HG03060 (cell line): ENCODE measurements around the gene OR10G7.

Source experiments
- ATAC-seq: cut with Tn5 transposase; IDR thresholded peaks from one replicate; pipeline ENCODE4 v1.9.1; 2021; ENCODE audit warnings: low read depth, moderate number of reproducible peaks; ENCODE audit not compliant: unreplicated experiment

Gene OR10G7, protein sequence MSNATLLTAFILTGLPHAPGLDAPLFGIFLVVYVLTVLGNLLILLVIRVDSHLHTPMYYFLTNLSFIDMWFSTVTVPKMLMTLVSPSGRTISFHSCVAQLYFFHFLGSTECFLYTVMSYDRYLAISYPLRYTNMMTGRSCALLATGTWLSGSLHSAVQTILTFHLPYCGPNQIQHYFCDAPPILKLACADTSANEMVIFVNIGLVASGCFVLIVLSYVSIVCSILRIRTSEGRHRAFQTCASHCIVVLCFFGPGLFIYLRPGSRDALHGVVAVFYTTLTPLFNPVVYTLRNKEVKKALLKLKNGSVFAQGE

GRCh38 chr11:124041254-124041653 is at the start of gene OR10G7:
OR10G7 (minus strand) TSS chr11:124041325; CDS start chr11:124039001, 2,324 bp downstream.
- ATAC-seq, result no peak

- no peak for ATAC-seq
These were observed 45.1 kb upstream of the OR10G7 start for GRCh38 chr11:124085997-124086846.

- ATAC-seq, result no peak
These were observed 44.5 kb upstream of the OR10G7 start for GRCh38 chr11:124085583-124085982.

GRCh38 chr11:124082371-124082770 is 41.2 kb upstream of the OR10G7 start:
- ATAC-seq, result no peak

DNA sequence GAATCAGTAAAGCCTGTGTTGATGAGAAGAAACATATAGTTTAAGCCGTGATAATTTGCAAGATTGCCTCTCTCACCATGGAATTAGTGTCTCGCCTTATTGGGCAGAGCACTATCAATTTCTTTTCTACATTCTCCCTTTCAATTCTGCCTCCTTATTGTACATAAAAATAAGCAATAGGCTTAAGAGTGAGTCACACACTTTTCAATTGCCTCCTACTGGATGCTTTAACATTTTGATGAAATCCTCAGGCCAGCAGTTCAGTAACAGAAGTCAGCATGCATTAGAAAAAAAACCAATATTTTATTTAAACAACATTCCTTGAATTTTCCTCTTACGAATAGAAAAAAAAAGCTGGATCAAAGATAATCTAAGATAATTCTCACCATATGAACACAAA is 40.4 kb upstream of the OR10G7 start:
- no peak for ATAC-seq

- ATAC-seq, result no peak
These were observed 39.3 kb upstream of the OR10G7 start for GRCh38 chr11:124080327-124081001.

- ATAC-seq, result no peak
These were observed 38.7 kb upstream of the OR10G7 start for GRCh38 chr11:124079631-124080326.

GRCh38 chr11:124078591-124078990 is 37.5 kb upstream of the OR10G7 start:
- no peak for ATAC-seq

DNA sequence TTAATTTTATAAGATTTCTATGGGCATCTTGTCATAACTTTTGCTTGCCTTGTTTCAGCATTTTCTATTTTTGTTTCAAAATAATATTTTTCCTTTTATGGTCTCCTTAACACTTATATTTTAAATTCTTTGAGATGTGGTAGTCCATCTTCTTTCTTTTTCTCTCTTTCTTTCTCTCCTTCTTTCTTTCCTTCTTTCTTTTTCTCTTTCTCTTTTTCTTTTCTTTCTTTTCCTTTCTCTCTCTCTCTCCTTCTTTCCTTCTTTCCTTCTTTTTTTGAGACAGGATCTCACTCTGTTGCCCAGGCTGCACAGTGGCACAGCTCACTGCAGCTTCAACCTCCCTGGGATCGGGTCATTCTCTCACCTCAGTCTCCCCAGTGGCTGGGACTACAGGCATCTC is 36.1 kb upstream of the OR10G7 start:
- ATAC-seq, result no peak

- ATAC-seq, result peak; percentile 50
These were observed 34.9 kb upstream of the OR10G7 start for GRCh38 chr11:124075841-124076651.

GRCh38 chr11:124075492-124075840 is 34.3 kb upstream of the OR10G7 start:
- no peak for ATAC-seq

GRCh38 chr11:124074554-124074953 is 33.4 kb upstream of the OR10G7 start:
- no peak for ATAC-seq

GRCh38 chr11:124072147-124072546 is 31.0 kb upstream of the OR10G7 start:
- ATAC-seq, result no peak

DNA sequence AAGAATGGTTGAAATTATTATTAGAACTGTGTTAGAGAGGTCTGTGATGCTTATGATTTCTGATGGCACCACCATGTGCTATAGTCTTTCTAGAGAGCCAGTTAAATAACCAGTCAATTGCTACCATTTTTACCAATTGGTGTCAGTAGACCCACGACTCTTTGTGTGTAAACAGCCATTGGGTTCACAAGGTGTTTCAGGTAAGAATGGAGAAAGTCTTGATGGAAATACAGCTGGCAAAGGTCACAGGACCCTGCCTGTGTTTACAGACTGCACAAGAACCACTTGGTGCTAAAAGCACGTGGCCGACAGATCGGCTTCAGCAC is 30.5 kb upstream of the OR10G7 start:
- ATAC-seq, result no peak

GRCh38 chr11:124070915-124071622 is 29.9 kb upstream of the OR10G7 start:
- ATAC-seq, result peak; percentile 93

DNA sequence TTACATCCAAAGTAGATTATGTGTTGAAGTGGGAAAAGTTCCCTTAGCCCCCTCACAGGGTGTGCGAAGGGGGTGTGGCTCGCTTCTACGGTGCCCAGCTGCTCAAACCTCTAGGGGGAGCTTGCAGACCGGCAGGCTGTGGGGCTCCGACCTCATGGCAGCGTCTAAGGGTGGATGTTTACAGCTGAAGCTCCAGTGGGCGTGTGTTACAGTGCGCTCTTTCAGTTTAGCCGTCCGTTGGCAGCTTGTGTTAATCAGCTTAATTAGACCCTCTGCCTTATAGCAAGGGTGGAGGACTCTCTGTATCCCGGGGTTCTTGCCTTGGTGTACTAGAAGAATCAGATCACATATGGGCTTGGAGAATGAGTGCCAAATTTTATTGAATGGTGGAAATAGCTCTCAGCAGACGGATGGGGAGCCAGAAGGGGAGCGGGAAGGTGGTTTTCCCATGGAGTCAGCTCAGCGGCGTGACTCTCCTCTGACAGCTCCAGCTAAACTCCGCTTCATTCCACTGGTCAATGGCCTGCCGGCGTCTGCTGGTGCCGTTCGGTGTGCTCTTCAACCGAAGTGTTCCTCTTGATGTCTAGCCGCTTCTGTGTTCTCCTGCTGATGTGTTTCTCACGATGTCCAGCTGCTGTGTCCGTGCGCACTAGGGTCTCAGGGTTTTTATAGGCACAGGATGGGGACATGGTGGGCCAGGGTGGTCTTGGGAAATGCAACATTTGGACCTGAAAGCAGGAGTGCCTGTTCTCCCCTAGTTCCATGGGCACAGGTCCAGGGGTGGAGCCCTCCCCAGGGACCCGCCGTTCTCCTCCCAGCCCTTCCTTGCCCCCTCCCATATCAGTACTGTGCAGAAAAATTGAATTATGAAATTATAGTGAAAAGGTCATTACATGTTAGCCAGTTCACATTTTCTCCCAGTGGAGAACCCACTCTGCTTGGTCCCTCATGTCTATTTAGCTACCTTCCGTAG is 28.6 kb upstream of the OR10G7 start:
- peak; percentile 48 for ATAC-seq

DNA sequence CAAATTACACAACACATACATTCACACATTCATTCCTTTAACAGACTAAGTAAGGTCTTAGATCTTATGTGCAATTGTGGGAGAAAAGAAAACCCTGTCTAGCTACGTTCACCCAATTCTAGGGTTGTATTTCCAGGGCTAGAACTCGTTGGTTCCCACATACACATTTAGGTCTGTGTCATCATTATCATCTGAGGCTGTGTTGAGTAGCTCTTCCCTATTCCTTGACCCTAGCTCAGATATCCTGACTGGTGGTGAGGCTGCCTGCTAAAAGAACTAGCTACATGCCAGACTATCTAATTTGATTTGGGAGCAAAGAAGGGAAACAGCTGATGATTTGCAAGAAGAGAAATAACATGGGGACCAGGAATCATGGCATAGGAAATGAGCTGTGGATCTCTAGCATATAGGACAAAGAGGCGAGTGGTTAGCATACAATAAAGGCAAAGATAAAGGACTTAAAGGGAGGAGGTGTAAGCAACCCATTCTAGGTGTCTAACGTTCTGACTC is 27.5 kb upstream of the OR10G7 start:
- ATAC-seq, result no peak

DNA sequence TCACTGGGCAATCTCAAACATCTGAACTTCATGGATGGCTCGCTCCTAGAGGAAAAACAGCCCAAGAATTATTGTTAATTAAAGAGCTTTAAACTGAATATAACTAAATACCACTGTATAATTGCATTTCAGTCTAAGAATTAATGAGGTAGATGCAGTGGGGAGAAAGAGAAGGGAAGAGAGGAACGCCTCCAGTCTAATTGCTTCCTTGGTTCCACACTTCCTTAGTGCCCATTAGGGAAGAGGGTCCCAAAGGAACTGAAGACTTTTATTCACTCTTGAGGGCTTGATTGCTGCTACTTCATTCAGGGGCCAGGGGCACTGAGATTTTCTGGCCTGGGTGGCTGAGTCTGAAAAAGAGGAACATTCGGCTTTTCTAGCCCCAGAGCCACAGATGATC is 11.8 kb upstream of the OR10G7 start:
- ATAC-seq, result no peak
